ENCODE data around the gene GOLGA6L10.
"Not testable (repeated sequence)": the region's sequence is repeated elsewhere in the genome, so short reads cannot be mapped to it uniquely, and the experiment has no call there.

GRCh38 chr15:82319522-82320278, 29.6 kb downstream of the GOLGA6L10 start:
- TF ChIP-seq, protein P1, sequence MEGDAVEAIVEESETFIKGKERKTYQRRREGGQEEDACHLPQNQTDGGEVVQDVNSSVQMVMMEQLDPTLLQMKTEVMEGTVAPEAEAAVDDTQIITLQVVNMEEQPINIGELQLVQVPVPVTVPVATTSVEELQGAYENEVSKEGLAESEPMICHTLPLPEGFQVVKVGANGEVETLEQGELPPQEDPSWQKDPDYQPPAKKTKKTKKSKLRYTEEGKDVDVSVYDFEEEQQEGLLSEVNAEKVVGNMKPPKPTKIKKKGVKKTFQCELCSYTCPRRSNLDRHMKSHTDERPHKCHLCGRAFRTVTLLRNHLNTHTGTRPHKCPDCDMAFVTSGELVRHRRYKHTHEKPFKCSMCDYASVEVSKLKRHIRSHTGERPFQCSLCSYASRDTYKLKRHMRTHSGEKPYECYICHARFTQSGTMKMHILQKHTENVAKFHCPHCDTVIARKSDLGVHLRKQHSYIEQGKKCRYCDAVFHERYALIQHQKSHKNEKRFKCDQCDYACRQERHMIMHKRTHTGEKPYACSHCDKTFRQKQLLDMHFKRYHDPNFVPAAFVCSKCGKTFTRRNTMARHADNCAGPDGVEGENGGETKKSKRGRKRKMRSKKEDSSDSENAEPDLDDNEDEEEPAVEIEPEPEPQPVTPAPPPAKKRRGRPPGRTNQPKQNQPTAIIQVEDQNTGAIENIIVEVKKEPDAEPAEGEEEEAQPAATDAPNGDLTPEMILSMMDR (IDR thresholded peaks at IDR 0.05): not testable (repeated sequence)
- not testable (repeated sequence) for TF ChIP-seq EP300 (IDR thresholded peaks at IDR 0.05; ENCODE audit: borderline replicate concordance in 1 of 2, low read depth in 1 of 2, low read length in 1 of 2); TAF1 (IDR thresholded peaks at IDR 0.05; ENCODE audit: borderline replicate concordance, low read depth, low read length); ZBTB33 (IDR thresholded peaks at IDR 0.05; ENCODE audit: borderline replicate concordance, low read depth); EZH2phosphoT487 (IDR thresholded peaks at IDR 0.05; ENCODE audit: borderline replicate concordance, low read depth); RAD21 (IDR thresholded peaks at IDR 0.05; ENCODE audit: low read length); POLR2AphosphoS5 (IDR thresholded peaks at IDR 0.05; ENCODE audit: low read depth, low read length); GATA2 (CRISPR knock-in tag; IDR thresholded peaks at IDR 0.05); RFX5 (IDR thresholded peaks at IDR 0.05; ENCODE audit: low read length); NRF1 (IDR thresholded peaks at IDR 0.05; ENCODE audit: low read depth, low read length); ELF1 (IDR thresholded peaks at IDR 0.05)

Measured in SK-N-SH (cell line).